ENCODE measurements around the gene RAB40C.

DNA sequence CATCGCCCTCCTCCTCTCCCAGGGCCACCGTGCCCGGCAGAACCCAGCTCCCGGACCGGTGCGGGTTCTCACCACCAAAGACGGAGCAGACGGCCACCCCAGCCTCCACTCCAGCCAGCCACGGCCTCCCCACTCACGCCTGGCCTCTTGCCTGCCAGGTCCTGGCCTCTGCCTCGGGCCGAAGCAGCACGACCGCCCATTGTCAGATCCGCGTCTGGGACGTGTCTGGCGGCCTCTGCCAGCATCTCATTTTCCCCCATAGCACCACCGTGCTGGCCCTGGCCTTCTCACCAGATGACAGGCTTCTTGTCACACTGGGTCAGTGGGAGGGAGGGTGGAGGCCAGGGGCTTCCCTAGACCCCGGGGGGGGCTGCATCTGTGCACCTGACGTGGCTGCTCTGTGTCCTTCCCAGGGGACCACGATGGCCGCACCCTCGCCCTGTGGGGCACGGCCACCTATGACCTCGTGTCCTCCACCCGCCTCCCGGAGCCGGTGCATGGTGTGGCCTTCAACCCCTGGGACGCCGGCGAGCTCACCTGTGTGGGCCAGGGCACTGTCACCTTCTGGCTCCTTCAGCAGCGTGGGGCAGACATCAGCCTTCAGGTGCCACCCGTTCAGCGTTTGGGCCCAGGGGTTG, 71.4 kb downstream of the RAB40C start:
- TF ChIP-seq, protein P1, sequence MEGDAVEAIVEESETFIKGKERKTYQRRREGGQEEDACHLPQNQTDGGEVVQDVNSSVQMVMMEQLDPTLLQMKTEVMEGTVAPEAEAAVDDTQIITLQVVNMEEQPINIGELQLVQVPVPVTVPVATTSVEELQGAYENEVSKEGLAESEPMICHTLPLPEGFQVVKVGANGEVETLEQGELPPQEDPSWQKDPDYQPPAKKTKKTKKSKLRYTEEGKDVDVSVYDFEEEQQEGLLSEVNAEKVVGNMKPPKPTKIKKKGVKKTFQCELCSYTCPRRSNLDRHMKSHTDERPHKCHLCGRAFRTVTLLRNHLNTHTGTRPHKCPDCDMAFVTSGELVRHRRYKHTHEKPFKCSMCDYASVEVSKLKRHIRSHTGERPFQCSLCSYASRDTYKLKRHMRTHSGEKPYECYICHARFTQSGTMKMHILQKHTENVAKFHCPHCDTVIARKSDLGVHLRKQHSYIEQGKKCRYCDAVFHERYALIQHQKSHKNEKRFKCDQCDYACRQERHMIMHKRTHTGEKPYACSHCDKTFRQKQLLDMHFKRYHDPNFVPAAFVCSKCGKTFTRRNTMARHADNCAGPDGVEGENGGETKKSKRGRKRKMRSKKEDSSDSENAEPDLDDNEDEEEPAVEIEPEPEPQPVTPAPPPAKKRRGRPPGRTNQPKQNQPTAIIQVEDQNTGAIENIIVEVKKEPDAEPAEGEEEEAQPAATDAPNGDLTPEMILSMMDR (IDR thresholded peaks at IDR 0.05; ENCODE audit: poor library complexity), result no peak
- no peak for TF ChIP-seq EZH2phosphoT487 (IDR thresholded peaks at IDR 0.05; ENCODE audit: low read depth, severe bottlenecking, unreplicated experiment)

All from hepatocyte (in vitro differentiated cells).